Measurements from ENCODE around the gene NUS1. TPM values are rescaled to one million over a fixed set of nuclear protein-coding genes. Genes with fewer than 3 reads are reported as not detected.
"Not testable (repeated sequence)": the region's sequence is repeated elsewhere in the genome, so short reads cannot be mapped to it uniquely, and the experiment has no call there.

NUS1 gene
- total and polyA plus RNA-seq, 7 experiments from 2014 or later, result 10.9 to 37.6 (median 20.4) TPM

- CTCF ChIA-PET, H3K27ac Mint-ChIP-seq, ATAC-seq: not testable (repeated sequence)
Measured at GRCh38 chr6:117689584-117689983, 14.3 kb downstream of the NUS1 start.

GRCh38 chr6:117706504-117706903, 31.2 kb downstream of the NUS1 start:
- H3K4me3 Mint-ChIP-seq, result no peak overlapping the region
- H3K4me1 ChIP-seq (ENCODE audit: control insufficient read depth in 2 of 2, insufficient read depth in 2 of 2, low read length in 2 of 2), result no peaks in the 10 kb centered on the region
- H3K27ac Mint-ChIP-seq, result no peak overlapping the region
- ChIA-PET POLR2A (no interaction called here), CTCF (no interaction called here)
- no peak overlapping the region for H3K4me3 ChIP-seq (ENCODE audit: low read length)
- no peaks in the 10 kb centered on the region for H3K9me3 Mint-ChIP-seq
- intact Hi-C loops (cut with micrococcal nuclease), result no loop called here
- H3K4me1 Mint-ChIP-seq, result peaks cover 0 to 4% (median 0%) of the 10 kb centered on the region in 7 donors
- H3K27me3 ChIP-seq (ENCODE audit: control insufficient read depth in 2 of 2, insufficient read depth in 2 of 2, low read length in 2 of 2), result no peaks in the 10 kb centered on the region
- no peaks in the 10 kb centered on the region for H3K9me3 ChIP-seq (ENCODE audit: control insufficient read depth in 2 of 3, low read length in 3 of 3)
- H3K27ac ChIP-seq (ENCODE audit: low read depth, low read length), result no peak overlapping the region
- H3K27me3 Mint-ChIP-seq, result no peaks in the 10 kb centered on the region
- ATAC-seq (no peak), DNase-seq (no peak)
- peaks cover 5 to 51% (median 11%) of the 10 kb centered on the region in 3 experiments for H3K36me3 ChIP-seq (ENCODE audit: control insufficient read depth in 2 of 3, insufficient read depth in 3 of 3, low read length in 3 of 3)
- H3K36me3 Mint-ChIP-seq, result peaks cover 4 to 10% (median 8%) of the 10 kb centered on the region in 5 donors

More at GRCh38 chr6:117689584-117689983, 14.3 kb downstream of the NUS1 start:
- H3K9me3 Mint-ChIP-seq; H3K27ac ChIP-seq (ENCODE audit: low read depth, low read length); H3K4me3 Mint-ChIP-seq; DNase-seq; H3K27me3 Mint-ChIP-seq; H3K4me3 ChIP-seq (ENCODE audit: low read length); H3K9me3 ChIP-seq (ENCODE audit: control insufficient read depth in 2 of 3, low read length in 3 of 3); H3K27me3 ChIP-seq (ENCODE audit: control insufficient read depth in 2 of 2, insufficient read depth in 2 of 2, low read length in 2 of 2); H3K4me1 ChIP-seq (ENCODE audit: control insufficient read depth in 2 of 2, insufficient read depth in 2 of 2, low read length in 2 of 2); POLR2A ChIA-PET; intact Hi-C loops (cut with micrococcal nuclease): not testable (repeated sequence)
- H3K4me1 Mint-ChIP-seq, result peaks cover 12 to 55% (median 51%) of the 10 kb centered on the region in 7 donors
- H3K36me3 ChIP-seq (ENCODE audit: control insufficient read depth in 2 of 3, insufficient read depth in 3 of 3, low read length in 3 of 3), result peaks cover 0 to 10% (median under 1%) of the 10 kb centered on the region in 3 experiments
- peaks cover 6 to 38% (median 31%) of the 10 kb centered on the region in 5 donors for H3K36me3 Mint-ChIP-seq

GRCh38 chr6:117706936-117707509, 31.8 kb downstream of the NUS1 start:
- H3K4me1 ChIP-seq (ENCODE audit: control insufficient read depth in 2 of 2, insufficient read depth in 2 of 2, low read length in 2 of 2); H3K9me3 Mint-ChIP-seq; DNase-seq; H3K27ac Mint-ChIP-seq; H3K27ac ChIP-seq (ENCODE audit: low read depth, low read length); CTCF ChIA-PET; H3K4me3 Mint-ChIP-seq; H3K27me3 Mint-ChIP-seq; H3K27me3 ChIP-seq (ENCODE audit: control insufficient read depth in 2 of 2, insufficient read depth in 2 of 2, low read length in 2 of 2); ATAC-seq; H3K4me1 Mint-ChIP-seq; H3K4me3 ChIP-seq (ENCODE audit: low read length); H3K9me3 ChIP-seq (ENCODE audit: control insufficient read depth in 2 of 3, low read length in 3 of 3); POLR2A ChIA-PET; intact Hi-C loops (cut with micrococcal nuclease): not testable (repeated sequence)
- peaks cover 5 to 47% (median 11%) of the 10 kb centered on the region in 3 experiments for H3K36me3 ChIP-seq (ENCODE audit: control insufficient read depth in 2 of 3, insufficient read depth in 3 of 3, low read length in 3 of 3)
- peaks cover 4 to 13% (median 8%) of the 10 kb centered on the region in 5 donors for H3K36me3 Mint-ChIP-seq

GRCh38 chr6:117711369-117711768, 36.1 kb downstream of the NUS1 start:
- no peaks in the 10 kb centered on the region for H3K9me3 ChIP-seq (ENCODE audit: control insufficient read depth in 2 of 3, low read length in 3 of 3)
- H3K4me1 ChIP-seq (ENCODE audit: control insufficient read depth in 2 of 2, insufficient read depth in 2 of 2, low read length in 2 of 2), result no peaks in the 10 kb centered on the region
- ChIA-PET CTCF (no interaction called here), POLR2A (no interaction called here)
- Mint-ChIP-seq H3K27ac (no peak overlapping the region), H3K36me3 (peaks cover 4 to 17% (median 6%) of the 10 kb centered on the region in 5 donors), H3K27me3 (no peaks in the 10 kb centered on the region), H3K4me1 (peaks cover 0 to 4% (median 0%) of the 10 kb centered on the region in 7 donors), H3K9me3 (peaks cover 0 to 4% (median 0%) of the 10 kb centered on the region in 11 donors), H3K4me3 (no peak overlapping the region)
- intact Hi-C loops (cut with micrococcal nuclease), result no loop called here
- no peak for ATAC-seq
- no peak overlapping the region for H3K27ac ChIP-seq (ENCODE audit: low read depth, low read length)
- DNase-seq, result peak in 1 of 9 donors; percentile 4
- peaks cover 0 to 5% (median 4%) of the 10 kb centered on the region in 3 experiments for H3K36me3 ChIP-seq (ENCODE audit: control insufficient read depth in 2 of 3, insufficient read depth in 3 of 3, low read length in 3 of 3)
- H3K27me3 ChIP-seq (ENCODE audit: control insufficient read depth in 2 of 2, insufficient read depth in 2 of 2, low read length in 2 of 2), result no peaks in the 10 kb centered on the region
- no peak overlapping the region for H3K4me3 ChIP-seq (ENCODE audit: low read length)

GRCh38 chr6:117718895-117719294, 43.6 kb downstream of the NUS1 start:
- Mint-ChIP-seq H3K4me3 (no peak overlapping the region), H3K27ac (no peak overlapping the region), H3K27me3 (peaks cover 0 to 10% (median 7%) of the 10 kb centered on the region in 5 donors), H3K4me1 (peaks cover 0 to 5% (median 0%) of the 10 kb centered on the region in 7 donors), H3K9me3 (peaks cover 0 to 17% (median 10%) of the 10 kb centered on the region in 11 donors), H3K36me3 (peaks cover 0 to 7% (median 0%) of the 10 kb centered on the region in 5 donors)
- Histone ChIP-seq H3K4me3 (ENCODE audit: low read length) (no peak overlapping the region), H3K4me1 (ENCODE audit: control insufficient read depth in 2 of 2, insufficient read depth in 2 of 2, low read length in 2 of 2) (no peaks in the 10 kb centered on the region), H3K27ac (ENCODE audit: low read depth, low read length) (no peak overlapping the region), H3K36me3 (ENCODE audit: control insufficient read depth in 2 of 3, insufficient read depth in 3 of 3, low read length in 3 of 3) (no peaks in the 10 kb centered on the region), H3K9me3 (ENCODE audit: control insufficient read depth in 2 of 3, low read length in 3 of 3) (no peaks in the 10 kb centered on the region), H3K27me3 (ENCODE audit: control insufficient read depth in 2 of 2, insufficient read depth in 2 of 2, low read length in 2 of 2) (no peaks in the 10 kb centered on the region)
- intact Hi-C loops (cut with micrococcal nuclease), result no loop called here
- DNase-seq, result no peak
- POLR2A ChIA-PET, result no interaction called here
- CTCF ChIA-PET, result interaction anchor here (0.6 kb wide), 1 partner anchor 50 kb away, joined by 4 read pairs; no protein-coding TSS in a partner anchor
- no peak for ATAC-seq

- H3K36me3 ChIP-seq (ENCODE audit: control insufficient read depth in 2 of 3, insufficient read depth in 3 of 3, low read length in 3 of 3); H3K27me3 Mint-ChIP-seq; H3K4me1 ChIP-seq (ENCODE audit: control insufficient read depth in 2 of 2, insufficient read depth in 2 of 2, low read length in 2 of 2); H3K4me1 Mint-ChIP-seq; H3K27ac ChIP-seq (ENCODE audit: low read depth, low read length); POLR2A ChIA-PET; H3K27ac Mint-ChIP-seq; intact Hi-C loops (cut with micrococcal nuclease); H3K4me3 Mint-ChIP-seq; H3K27me3 ChIP-seq (ENCODE audit: control insufficient read depth in 2 of 2, insufficient read depth in 2 of 2, low read length in 2 of 2); ATAC-seq; H3K4me3 ChIP-seq (ENCODE audit: low read length); H3K36me3 Mint-ChIP-seq; H3K9me3 ChIP-seq (ENCODE audit: control insufficient read depth in 2 of 3, low read length in 3 of 3); DNase-seq; CTCF ChIA-PET: not testable (repeated sequence)
- peaks cover 0 to 23% (median 10%) of the 10 kb centered on the region in 11 donors for H3K9me3 Mint-ChIP-seq
Measured at GRCh38 chr6:117721520-117721919, 46.3 kb downstream of the NUS1 start.

- Histone ChIP-seq H3K27ac (ENCODE audit: low read depth, low read length) (no peak overlapping the region), H3K27me3 (ENCODE audit: control insufficient read depth in 2 of 2, insufficient read depth in 2 of 2, low read length in 2 of 2) (no peaks in the 10 kb centered on the region), H3K36me3 (ENCODE audit: control insufficient read depth in 2 of 3, insufficient read depth in 3 of 3, low read length in 3 of 3) (no peaks in the 10 kb centered on the region), H3K4me3 (ENCODE audit: low read length) (no peak overlapping the region), H3K9me3 (ENCODE audit: control insufficient read depth in 2 of 3, low read length in 3 of 3) (no peaks in the 10 kb centered on the region), H3K4me1 (ENCODE audit: control insufficient read depth in 2 of 2, insufficient read depth in 2 of 2, low read length in 2 of 2) (no peaks in the 10 kb centered on the region)
- Mint-ChIP-seq H3K4me3 (no peak overlapping the region), H3K4me1 (no peaks in the 10 kb centered on the region), H3K36me3 (no peaks in the 10 kb centered on the region), H3K27me3 (peaks cover 0 to 17% (median 11%) of the 10 kb centered on the region in 5 donors), H3K9me3 (peaks cover 0 to 12% (median 3%) of the 10 kb centered on the region in 11 donors), H3K27ac (no peak overlapping the region)
- ChIA-PET CTCF (interaction anchor here (0.7 kb wide), 1 partner anchor 196 kb away, joined by 3 read pairs; no protein-coding TSS in a partner anchor), POLR2A (interaction anchor here (0.7 kb wide), 1 partner anchor 245 kb away, joined by 3 read pairs; no protein-coding TSS in a partner anchor)
- ATAC-seq (no peak), DNase-seq (no peak)
- intact Hi-C loops (cut with micrococcal nuclease), result no loop called here
Measured at GRCh38 chr6:117728626-117729025, 53.4 kb downstream of the NUS1 start.

Data from naive thymus-derived CD4-positive, alpha-beta T cell (primary cell).